Posterior vena cava (tissue), 2 donors: ENCODE data around the gene HIVEP3. TPM values are rescaled to one million over a fixed set of nuclear protein-coding genes. Genes with fewer than 3 reads are reported as not detected.

ENCODE experiments used
- DNase-seq: peaks from one replicate; pipeline ENCODE4 v3.0.0-alpha.2; 2020; ENCODE audit warnings: low spot score
- intact Hi-C, 2 donors: fragments of 100-400 bp; cut with DNase I; formaldehyde crosslinking; loops; one replicate each; pipeline versions ENCODE4 v1.14.1 to v1.14.2; 2022 to 2023
- total RNA-seq, 2 donors: library from RNA; stranded (reverse); fragmentation: NEBNext Ultra II Directional; extraction: Animal tissue kit (Norgen Biotek cat#: 25700); gene quantifications; one replicate each; pipeline ENCODE4 v1.2.1, GENCODE V29; 2021
- donor health status: DM: yes; HTN: yes; CAD: no.
- donor health status: DM: yes; HTN: yes; CAD: no.

HIVEP3 gene
- total RNA-seq, 2 donors from 2014 or later: 4.1 to 5.5 TPM

DNA sequence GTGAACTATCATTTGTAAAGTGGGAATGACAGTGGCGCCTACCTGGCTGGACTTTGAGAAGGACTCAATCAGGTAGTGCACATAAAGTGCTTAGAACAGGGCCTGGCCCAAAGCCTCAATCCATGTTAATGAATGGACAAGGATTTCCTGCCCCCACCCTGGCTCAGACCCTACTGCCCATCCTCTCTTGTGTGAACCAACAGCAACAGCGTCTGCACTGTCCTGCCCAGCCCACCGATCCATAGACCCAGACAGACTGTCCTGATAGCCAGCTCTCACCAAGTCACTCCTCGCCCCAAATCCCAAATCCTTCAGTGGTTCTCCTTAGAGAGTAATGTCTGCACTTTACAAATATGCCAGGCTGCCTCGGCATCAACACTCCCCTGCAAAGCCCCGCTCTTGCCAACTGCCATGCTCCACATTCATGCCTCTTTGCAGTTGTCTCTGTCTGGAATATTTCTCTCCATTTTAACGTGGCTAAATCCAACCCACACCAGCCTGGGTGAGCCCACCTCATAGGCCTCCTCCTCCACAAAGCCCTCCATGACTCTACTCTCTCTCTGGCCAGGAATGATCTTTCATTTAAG, 276.7 kb downstream of the HIVEP3 start:
- DNase-seq: no peak
- intact Hi-C loops: no loop called here

GRCh38 chr1:41641475-41641814, 277.3 kb downstream of the HIVEP3 start:
- intact Hi-C loops: no loop called here
- DNase-seq: no peak

- DNase-seq: no peak
- intact Hi-C loops: no loop called here
Observed at GRCh38 chr1:41640756-41641474, 277.8 kb downstream of the HIVEP3 start.

DNA sequence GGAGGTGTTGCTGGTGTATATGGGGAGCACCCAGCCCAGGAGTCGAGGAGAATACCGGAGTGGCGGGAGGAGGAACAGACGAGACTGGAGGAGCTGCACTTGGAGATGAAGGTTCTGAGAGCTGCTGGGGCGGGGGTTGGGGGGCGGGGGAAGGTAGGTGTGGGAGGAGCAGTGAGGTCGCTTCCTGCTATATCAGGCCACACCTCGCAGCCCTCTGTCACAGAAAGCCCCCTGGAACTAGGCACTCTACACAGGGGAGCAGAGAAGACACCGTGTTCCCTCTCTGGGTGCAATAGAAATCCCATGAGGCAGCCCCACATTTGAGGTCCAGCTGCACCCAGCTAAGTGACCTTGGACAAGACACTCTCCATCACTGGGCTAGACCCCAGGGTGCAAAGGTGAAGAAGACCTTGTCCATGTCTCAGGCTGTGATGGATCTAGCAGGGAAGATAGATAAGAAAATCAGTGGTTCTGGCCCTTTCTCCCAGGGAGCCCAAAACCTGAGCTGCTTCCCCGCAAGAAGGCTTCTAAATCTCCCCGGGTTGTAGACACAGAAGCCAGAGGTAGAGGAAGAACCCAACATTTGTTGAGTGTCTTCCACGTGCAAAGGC, 278.5 kb downstream of the HIVEP3 start:
- intact Hi-C loops: no loop called here
- no peak for DNase-seq

GRCh38 chr1:41639332-41639936, 279.3 kb downstream of the HIVEP3 start:
- DNase-seq: no peak
- intact Hi-C loops: no loop called here

DNA sequence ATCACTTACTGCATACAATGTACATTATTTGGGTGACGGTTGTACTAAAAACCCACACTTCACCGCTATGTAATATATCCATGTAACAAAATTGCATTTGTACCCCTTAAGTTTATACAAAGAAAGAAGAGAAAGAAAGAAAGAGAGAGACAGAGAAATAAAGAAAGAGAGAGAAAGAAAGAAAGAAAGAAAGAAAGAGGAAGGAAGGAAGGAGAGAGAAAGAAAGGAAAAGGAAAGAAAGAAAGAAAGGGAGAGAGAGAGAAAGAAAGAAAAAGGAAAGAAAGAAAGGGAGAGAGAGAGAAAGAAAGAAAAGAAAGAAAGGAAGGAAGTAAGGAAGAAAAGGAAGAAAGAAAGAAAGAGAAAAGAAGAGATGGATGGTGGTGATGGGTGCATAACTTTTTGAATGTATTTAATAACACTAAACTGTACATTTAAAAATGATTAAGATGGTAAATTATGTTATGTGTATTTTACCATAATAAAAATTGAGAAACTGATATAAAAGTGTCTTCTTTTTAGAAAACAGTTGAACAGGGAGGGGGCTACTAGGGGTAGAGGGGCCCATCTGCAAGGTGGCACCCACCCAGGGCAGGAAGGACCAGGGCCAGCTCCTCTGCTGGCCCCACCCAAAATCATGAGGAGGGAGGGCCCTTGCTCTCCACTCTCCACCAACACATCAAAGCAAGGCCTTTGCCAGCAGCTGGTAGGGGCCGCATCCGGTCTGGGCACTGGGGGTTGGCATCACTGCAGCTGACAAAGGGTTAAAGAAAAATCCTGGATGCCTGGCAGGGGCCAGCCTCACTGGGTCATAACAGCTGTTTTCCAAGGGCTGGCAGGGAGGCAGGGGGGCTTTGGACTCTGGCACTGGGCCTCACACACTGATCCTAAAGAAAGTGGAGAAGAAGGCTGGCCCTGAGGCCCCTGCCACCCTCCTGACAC, 280.4 kb downstream of the HIVEP3 start:
- intact Hi-C loops: no loop called here

DNA sequence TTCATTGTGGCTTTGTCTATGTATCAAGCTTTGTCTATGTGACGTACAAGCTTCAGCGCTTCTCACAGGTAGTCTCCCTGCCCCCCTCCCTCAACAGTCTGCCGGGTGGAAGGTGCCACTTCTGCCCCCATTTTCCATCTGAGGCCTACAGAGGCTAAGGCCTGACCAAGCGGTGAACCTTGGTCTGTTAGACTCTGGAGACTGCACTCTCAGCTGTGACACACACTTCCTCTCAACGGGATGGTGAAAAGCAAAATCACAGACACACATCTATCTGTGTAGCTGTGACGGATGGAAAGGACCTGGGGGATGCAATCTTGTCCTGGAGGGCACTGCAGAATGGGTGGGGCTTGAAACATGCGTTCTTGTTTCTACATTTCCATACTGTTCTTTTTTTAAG, 281.4 kb downstream of the HIVEP3 start:
- intact Hi-C loops: no loop called here

More for the DNA sequence above, 280.4 kb downstream of the HIVEP3 start:
- no peak for DNase-seq

GRCh38 chr1:41633764-41634163, 285.0 kb downstream of the HIVEP3 start:
- no peak for DNase-seq
- intact Hi-C loops: no loop called here

More for the DNA sequence above, 281.4 kb downstream of the HIVEP3 start:
- DNase-seq: no peak

DNA sequence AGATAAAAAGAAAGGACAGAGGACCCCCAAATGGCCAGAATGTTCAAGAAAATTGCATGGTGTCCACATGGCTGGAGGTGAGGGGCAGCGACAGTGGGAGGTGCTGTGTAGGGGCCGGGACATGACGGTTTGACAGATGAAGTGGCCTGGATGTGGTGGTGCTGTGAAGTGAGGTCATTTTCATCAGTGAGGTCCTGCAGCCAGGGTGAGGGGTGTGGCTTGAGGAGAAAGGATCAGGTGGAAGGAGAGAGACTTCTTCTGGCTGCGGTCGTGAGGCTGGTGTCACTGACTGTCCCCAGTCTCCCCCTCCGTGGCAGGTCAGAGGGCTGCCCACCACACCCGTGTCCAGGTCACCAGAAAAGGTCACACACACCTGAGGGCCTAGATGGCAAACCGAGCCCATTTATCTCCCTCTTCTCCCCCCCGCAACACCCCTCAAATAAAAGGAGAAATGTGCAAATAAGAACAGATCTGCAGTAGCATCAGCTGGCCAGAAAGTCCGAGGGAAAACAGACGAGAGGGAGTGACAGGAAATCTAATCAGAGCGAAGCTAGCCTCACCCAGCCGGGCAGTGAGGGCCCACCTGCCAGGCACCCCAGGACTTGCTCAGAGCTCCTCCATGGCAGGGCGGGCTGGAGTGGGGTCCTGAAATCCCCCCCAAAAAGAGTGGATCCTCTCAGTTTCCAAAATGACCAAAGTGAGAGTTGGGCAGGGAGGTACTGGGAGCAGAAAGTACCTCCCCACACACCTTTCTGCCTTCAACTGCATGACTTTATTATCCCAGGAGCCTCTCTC, 285.7 kb downstream of the HIVEP3 start:
- no peak for DNase-seq
- intact Hi-C loops: no loop called here

GRCh38 chr1:41631971-41632370, 286.8 kb downstream of the HIVEP3 start:
- intact Hi-C loops: no loop called here

GRCh38 chr1:41631154-41631553, 287.6 kb downstream of the HIVEP3 start:
- no peak for DNase-seq
- intact Hi-C loops: no loop called here

More at GRCh38 chr1:41631971-41632370, 286.8 kb downstream of the HIVEP3 start:
- no peak for DNase-seq

- intact Hi-C loops: no loop called here
- DNase-seq: no peak
Observed at GRCh38 chr1:41629571-41629970, 289.2 kb downstream of the HIVEP3 start.

DNA sequence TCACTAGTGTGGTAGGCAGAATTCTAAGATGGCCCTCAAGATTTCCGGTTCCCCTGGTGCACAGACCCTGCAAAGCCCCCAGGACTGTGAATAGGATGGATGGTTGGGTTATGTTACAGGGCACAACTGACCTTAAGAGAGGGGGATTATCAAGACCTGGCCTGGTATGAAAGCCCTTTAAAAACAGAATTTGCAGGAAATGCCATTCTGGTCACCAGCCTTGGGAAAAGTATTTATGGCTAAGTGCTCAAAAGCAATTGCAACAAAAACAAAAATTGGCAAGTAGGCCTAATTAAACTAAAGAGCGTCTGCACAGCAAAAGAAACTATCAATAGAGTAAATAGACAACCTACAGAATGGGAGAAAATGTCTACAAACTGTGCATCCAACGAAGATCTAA, 289.6 kb downstream of the HIVEP3 start:
- intact Hi-C loops: no loop called here
- DNase-seq: no peak

GRCh38 chr1:41627491-41628280, 291.0 kb downstream of the HIVEP3 start:
- intact Hi-C loops: no loop called here
- no peak for DNase-seq

DNA sequence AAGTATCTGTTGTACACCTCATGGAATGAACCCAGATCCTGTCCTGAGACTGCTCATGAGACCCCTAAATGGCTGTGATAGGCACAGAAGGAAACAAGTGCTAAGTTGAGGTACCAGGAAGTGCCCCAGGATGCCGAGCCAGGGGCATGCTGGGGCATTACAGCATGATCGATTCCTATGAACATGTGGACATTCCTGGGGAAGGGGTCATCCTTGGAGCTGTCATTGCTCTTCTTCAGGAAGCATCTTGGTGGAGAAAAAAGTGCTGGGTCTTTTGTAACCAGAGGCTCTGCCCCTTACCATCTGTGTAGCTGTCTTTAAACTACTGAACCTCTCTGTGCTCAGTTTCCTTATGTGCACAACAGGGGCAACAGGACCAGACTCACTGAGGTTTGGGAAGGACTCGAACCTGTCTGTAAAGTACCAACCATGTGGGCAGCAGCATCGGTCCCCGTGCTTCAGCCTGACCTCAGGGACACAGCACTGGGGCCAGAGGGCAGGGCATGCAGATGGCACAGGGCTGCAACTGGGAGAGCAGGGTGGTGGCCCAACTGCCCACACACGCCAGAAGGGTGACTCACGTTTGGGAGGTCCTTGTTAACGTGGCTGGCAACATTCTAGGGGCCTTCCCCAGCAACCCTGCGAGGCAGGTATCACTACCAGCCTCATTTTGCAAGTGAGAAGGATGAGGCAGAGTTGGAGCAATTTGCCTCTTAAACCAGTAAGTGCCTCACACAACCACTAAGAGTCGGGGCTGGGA, 291.9 kb downstream of the HIVEP3 start:
- intact Hi-C loops: no loop called here
- no peak for DNase-seq

DNA sequence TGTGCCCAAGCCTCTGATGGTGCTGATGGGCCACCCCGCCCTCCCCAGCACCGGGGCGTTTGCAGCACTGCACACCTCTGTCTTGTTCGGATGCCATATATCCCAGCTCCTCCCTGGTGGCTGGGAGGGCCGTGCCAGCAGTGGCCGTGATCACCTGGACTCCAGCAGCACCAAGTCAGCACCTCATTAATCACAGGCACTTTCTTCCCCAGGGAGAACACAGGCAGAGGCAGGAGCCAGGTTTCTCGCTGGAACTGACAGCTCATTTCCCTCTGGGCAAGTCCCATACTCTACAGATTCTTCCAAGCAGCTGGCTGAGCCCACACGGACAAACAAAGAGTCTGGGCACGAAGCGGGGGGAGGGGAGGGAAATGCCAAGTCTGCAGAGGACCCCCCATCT, 292.6 kb downstream of the HIVEP3 start:
- DNase-seq: no peak
- intact Hi-C loops: no loop called here

GRCh38 chr1:41623736-41624135, 295.0 kb downstream of the HIVEP3 start:
- DNase-seq: no peak
- intact Hi-C loops: no loop called here
